Amniotic stem cell (primary cell): ENCODE data around the gene ICOS.
"Not testable (repeated sequence)": the region's sequence is repeated elsewhere in the genome, so short reads cannot be mapped to it uniquely, and the experiment has no call there.

Experiments used
- DNase-seq: peaks from one replicate; lab custom pipeline; 2025; lab: John Stamatoyannopoulos, UW

Gene ICOS

GRCh38 chr2:203918264-203918663 is 18.3 kb upstream of the ICOS start:
- DNase-seq: no peak

DNA sequence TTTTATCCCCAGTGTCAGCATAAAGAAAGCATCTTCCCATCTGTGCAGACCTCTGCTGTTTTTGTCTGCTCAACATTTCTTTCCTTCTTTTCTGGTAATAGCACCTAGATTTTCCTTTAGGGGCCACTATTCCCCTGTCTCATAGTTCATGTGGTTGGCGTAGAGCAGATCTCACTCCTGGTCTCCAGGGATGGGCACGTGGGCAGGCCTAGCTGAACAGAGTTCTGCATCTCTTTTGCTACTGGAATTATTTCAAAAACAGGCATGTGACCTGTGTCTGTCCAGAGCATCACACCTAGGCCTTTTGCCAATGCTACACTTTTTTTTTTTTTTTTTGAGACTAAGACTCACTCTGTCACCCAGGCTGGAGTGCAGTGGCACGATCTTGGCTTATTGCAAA is 17.7 kb upstream of the ICOS start:
- no peak for DNase-seq

GRCh38 chr2:203925512-203926158 is 10.9 kb upstream of the ICOS start:
- DNase-seq: no peak

GRCh38 chr2:203928849-203929248 is 7.7 kb upstream of the ICOS start:
- no peak for DNase-seq

GRCh38 chr2:203931262-203931661 is 5.3 kb upstream of the ICOS start:
- DNase-seq: not testable (repeated sequence)

DNA sequence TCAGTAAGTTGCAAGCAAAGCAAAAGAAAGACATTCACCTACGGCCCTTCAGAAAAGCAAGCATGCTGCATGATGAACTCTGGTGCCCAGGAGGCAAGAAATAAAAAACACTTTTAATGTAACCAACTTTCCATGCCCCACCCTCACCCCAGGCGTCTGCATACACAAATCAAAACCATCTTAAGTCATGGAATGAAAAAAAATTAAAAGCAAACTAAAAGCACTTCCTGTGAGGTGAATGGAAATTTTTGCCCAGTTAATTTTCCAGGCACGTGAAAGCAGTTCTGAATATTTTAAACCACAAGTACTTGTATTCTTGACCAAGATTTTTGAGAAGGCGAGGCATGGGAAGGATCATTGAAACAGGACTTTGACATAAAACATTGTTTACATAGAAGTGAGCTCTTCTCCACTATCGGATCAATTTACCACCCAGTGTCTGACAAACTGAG is 2.5 kb upstream of the ICOS start:
- no peak for DNase-seq

- DNase-seq: no peak
Measured at GRCh38 chr2:203934711-203935438, 1.7 kb upstream of the ICOS start.

DNA sequence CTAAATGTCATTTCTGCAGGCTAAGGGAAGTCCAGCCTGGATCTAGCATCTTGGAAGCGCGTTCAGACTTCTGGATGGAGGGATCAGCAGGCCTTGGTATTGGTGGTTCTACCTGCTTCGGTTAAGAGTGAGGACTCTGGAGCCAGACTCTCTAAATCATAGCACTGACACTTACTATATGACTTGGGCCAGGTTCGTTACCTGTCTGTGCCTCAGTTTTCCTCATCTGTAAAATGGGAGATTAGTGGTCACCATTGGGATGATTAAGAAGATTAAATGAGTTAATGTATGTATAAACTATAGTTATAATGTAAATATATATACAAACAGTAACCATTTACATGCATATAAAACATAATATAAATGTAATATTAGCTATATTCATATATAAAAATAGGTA is 995 bp upstream of the ICOS start:
- no peak for DNase-seq

DNA sequence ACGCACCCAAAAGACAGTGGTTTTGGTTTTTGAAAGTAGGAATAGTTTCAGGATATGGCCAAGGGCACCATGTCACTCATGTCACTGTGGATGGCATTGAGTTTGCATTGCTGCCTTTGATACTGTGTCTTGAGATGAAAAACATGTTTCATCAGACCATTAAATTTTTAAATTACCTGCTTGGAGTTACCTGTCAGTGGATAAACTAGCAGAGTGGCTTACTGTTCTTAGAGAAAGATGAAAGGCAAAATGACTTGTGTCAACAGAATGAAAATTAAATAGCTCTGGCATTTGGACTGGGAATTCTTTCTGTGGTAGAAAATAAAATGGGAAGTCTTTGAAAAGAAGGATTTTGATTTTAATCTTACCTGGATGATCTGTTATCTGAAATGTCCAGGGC is 386 bp downstream of the ICOS start:
- DNase-seq: no peak

DNA sequence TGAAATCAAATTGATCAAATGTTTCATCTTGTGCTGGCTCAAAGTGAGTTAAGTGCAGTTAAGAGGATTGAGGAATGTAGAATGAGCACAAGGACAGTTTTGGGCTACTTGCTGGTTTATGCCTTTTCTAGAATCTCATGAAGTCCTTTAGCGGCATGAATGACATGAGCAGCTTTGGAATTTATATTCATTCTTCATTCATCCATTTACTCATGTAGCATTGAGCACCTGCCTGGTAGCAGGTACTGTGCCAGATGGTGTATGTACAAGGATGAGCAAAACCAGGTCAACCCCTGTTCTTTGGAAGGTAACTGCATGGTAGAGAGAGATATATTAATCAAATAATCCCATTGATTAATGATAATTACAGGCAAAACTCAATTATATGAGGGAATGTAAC is 1.2 kb downstream of the ICOS start:
- DNase-seq: no peak

- no peak for DNase-seq
Measured at GRCh38 chr2:203940039-203940438, 3.5 kb downstream of the ICOS start.

DNA sequence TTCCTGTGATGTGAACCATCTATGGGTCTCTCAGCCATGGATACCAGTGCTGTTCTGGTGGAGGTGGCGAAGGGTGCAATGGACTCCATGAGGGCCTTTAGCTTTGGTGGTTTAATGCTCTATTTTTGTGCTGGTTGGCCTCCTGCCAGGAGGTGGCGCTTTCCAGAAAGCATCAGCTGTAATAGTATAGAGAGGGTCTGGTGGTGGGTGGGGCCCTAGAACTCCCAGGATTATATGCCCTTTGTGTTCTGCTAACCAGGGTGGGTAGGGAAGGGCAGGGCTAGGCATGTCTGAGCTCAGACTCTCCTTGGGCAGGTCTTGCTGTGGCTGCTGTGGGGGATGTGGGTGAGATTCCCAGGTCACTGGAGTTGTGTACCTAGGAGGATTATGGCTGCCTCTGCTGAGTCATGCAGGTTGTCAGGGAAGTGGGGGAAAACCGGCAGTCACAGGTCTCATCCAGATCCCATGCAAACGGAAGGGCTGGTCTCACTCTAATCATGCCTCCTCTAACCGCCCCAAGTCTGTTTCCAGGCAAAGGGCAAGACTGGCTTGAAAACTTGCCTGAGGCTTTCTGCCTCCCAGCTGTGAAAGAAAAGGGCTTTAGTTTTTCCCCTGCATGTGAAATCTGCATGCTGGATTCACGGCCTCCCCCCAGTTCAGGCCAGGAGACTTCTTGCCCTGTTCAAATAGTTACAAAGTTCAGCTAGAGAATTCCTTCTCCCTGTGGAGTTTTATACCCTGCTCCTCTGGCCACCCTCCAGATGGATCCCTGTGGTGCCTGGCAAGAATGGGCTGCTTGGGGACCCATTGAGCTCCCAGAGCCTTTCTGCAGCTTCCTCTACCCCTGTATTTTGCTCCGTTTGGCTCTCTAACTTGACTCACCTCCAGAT is 7.2 kb downstream of the ICOS start:
- not testable (repeated sequence) for DNase-seq

DNA sequence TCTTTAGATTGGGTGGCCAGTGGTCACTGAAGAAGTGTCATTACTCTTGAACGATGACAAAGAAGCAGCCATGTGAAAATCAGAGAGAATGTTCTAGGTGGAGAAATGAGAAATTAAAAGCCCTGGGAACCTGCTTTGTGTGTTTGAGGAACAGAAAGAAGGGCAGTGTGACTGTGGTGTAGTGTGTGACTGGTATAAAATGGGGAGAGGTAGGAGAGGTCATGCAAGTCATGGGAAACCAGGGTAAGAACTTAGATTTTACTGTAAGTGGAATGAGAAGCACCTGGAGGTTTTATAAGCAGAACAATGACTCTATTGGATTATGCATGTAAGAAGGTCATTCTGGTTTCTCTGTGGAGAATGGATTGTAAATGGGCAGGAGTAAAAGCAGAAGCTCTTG is 12.2 kb downstream of the ICOS start:
- no peak for DNase-seq

DNA sequence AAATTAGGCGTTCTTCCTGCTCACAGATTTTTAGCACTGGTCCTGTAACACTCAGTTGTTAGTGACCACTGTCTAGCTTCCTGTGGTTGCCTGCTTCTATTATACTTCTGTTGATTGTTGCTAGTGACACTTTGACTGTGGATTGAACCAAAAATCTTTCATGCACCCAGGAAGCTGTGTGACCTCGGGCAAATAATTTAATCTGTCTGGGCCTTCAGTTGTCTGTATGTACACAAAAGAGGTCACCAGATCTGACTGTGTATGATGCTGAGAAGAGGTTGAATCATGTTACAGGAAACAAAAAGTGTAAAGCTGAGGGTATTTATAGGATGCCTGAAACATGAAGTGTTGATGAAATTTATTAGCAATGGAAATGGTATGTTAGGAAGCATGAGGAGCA is 12.7 kb downstream of the ICOS start:
- DNase-seq: no peak

GRCh38 chr2:203951366-203951902 is 14.9 kb downstream of the ICOS start:
- DNase-seq: no peak

- no peak for DNase-seq
Measured at GRCh38 chr2:203959265-203959664, 22.7 kb downstream of the ICOS start.

- no peak for DNase-seq
Measured at GRCh38 chr2:203959672-203960071, 23.1 kb downstream of the ICOS start.

GRCh38 chr2:203960811-203961210 is 24.2 kb downstream of the ICOS start:
- DNase-seq: no peak

- not testable (repeated sequence) for DNase-seq
Measured at GRCh38 chr2:203965190-203965589, 28.6 kb downstream of the ICOS start.

DNA sequence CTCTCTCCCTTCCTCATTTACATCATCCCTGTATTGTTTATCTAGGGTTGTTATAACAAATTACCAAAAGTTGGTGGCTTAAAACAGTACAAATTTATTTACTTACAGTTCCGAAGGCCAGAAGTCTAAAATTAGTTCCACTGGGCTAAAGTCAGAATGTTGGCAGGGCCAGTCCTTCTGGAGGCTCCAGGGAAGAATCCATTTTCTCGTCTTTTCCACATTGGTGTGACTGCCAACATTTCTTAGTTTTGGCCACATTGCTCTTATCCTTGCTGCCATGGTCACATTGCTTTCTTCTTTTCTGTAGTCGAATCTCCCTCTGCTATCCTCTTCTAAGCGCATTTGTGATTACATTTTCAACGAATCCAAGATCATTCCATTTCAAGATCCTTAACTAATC is 34.7 kb downstream of the ICOS start:
- no peak for DNase-seq

- DNase-seq: no peak
Measured at GRCh38 chr2:203972066-203972465, 35.5 kb downstream of the ICOS start.

DNA sequence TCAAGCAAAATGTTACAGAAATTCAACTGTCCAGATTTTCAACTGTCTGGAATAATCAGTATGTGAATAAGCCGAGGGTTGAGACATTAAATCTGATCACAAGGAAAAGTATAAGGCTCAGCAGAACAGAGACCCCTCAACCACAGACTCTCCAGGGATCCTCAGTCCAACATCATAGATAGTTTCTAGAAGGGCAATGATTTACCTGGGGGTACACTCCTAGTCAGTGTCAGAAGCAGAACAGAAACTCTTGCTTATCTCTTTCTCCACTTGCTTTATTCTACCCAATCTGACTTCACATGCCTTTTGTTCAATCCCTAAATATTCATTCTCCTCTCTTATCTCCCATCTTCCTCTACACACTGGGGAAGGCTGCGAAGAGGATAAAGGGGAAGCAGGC is 36.4 kb downstream of the ICOS start:
- no peak for DNase-seq

DNA sequence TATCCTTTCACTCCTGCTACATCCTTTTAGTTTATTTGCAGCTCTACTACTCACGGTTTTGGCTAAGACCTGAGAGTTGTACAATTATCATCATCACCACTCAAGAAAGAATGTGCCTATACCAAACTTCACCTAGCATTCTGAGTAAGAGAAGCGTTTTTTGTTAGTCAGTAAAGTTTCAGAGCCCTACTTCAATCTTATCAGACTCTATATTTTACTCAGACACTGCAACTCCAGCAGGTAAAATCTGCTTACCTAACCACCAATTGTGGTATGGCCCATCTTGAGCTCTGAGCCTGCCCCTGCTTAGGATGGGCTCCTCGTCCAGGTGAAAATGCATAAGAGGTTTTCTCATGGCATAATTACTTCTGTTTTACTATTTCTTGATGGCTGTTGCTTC is 37.1 kb downstream of the ICOS start:
- no peak for DNase-seq
